HG03097 (cell line): ENCODE results near the gene INPP5F.

Experiments
- ATAC-seq: cut with Tn5 transposase; IDR thresholded peaks from one replicate; pipeline ENCODE4 v1.9.1; 2021; ENCODE audit not compliant: unreplicated experiment, low FRiP score

INPP5F gene

DNA sequence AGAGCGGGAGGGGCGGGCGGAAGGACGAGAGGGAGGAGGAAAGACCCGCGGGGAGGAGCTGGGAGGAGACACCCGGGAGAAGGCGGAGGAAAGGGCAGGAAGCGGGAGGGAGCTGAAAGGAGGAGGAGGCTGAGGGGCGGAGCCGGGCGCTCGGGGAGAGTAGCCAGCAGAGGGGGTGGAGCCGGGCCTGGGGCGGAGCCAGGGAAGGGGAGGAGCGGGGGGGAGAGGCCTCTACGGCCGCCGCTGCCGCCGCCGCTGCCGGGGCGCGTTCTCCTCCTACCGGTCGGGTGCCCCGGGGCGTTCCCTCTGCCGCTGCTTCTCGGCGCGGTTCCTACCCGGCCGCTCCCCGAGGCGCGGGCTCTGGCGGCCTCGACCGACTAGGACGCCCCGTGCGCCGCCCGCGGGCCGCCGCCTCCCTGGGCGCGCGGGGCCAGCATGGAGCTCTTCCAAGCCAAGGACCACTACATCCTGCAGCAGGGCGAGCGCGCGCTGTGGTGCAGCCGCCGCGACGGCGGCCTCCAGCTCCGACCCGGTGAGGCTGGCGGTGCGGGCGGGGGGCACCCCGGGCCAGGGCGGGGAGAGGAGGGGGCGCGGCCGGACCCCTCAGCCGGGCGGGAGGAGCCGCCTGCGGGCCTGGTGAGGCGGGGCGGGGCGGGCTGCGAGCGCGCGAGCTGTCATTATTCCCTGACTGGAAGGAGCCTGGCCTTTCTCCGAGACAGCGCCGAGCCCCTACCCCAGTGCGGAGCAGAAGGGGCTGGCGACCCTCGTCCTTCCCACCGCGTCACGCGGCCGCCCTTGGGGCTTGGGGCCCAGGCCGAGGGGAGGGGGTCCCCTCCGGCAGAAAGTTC is at the start of gene INPP5F:
Gene INPP5F (plus strand): TSS at position 223 of the 848 bp plus-strand sequence. CDS start 213 bp downstream, at position 436.
- ATAC-seq, result peak; percentile 95

DNA sequence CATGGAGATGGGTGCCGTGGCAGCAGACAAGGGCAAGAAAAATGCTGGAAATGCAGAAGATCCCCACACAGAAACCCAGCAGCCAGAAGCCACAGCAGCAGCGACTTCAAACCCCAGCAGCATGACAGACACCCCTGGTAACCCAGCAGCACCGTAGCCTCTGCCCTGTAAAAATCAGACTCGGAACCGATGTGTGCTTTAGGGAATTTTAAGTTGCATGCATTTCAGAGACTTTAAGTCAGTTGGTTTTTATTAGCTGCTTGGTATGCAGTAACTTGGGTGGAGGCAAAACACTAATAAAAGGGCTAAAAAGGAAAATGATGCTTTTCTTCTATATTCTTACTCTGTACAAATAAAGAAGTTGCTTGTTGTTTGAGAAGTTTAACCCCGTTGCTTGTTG is 48.7 kb upstream of the INPP5F start:
- ATAC-seq, result no peak

- ATAC-seq, result no peak
Measured at GRCh38 chr10:119677904-119678755, 47.7 kb upstream of the INPP5F start.

DNA sequence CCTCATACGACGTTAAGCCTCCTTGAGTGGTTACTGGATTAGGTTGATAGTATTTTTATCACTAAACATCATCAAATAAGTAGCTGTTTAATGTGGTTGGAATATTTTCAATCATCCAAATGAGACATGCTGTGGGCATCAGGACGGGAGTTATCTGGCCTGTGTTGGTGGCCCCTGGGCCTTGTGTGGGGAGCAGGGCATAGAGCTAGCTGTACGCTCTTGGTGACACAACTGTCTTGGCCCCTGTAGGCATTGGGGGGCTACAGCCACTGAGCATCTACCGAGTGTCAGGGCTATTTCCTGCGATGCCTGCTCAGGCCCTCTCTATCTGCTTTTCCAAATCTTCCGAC is 46.4 kb upstream of the INPP5F start:
- no peak for ATAC-seq

GRCh38 chr10:119680050-119680449 is 45.8 kb upstream of the INPP5F start:
- no peak for ATAC-seq

DNA sequence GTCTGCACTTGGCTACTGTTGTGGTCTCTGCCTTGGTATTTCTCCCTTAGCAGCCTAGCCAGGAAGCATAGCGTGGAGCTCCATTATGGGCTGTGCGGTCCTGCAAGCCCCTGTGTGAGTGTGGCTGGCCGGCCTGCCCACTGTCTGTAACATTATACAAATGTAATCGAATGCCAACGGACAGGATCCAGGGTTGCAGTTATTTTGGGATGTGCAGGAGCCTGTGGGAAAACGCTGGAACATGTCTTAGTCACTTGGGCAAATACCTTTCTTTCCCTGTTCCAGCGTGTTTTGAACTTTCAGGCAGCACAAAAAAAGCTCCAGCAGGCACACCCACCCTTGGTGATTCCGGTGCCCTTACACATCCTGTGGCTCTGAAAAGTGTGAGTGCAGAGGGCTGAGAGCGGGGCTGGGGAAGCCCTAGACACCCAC is 45.2 kb upstream of the INPP5F start:
- no peak for ATAC-seq

- peak; percentile 68 for ATAC-seq
Measured at GRCh38 chr10:119686465-119687191, 39.2 kb upstream of the INPP5F start.

GRCh38 chr10:119687192-119688032 is 38.4 kb upstream of the INPP5F start:
- no peak for ATAC-seq

DNA sequence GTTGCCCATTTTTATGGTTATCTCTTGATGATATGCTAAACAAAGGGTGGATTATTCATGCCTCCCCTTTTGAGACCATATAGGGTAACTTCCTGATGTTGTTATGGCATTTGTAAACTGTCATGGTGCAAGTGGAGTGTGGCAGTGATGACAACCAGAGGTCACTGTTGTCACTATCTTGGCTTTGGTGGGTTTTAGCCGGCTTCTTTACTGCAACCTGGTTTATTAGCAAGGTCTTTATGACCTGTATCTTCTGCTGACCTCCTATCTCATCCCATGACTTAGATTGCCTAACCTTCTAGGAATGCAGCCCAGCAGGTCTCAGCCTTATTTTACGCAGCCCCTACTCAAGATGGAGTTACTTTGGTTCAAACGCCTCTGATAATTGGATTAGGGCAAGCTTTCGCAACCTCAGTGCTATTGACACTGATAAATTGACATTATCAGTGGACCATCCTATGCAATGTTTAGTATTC is 37.8 kb upstream of the INPP5F start:
- ATAC-seq, result no peak

GRCh38 chr10:119689016-119689580 is 36.8 kb upstream of the INPP5F start:
- no peak for ATAC-seq

GRCh38 chr10:119691726-119692125 is 34.1 kb upstream of the INPP5F start:
- no peak for ATAC-seq

DNA sequence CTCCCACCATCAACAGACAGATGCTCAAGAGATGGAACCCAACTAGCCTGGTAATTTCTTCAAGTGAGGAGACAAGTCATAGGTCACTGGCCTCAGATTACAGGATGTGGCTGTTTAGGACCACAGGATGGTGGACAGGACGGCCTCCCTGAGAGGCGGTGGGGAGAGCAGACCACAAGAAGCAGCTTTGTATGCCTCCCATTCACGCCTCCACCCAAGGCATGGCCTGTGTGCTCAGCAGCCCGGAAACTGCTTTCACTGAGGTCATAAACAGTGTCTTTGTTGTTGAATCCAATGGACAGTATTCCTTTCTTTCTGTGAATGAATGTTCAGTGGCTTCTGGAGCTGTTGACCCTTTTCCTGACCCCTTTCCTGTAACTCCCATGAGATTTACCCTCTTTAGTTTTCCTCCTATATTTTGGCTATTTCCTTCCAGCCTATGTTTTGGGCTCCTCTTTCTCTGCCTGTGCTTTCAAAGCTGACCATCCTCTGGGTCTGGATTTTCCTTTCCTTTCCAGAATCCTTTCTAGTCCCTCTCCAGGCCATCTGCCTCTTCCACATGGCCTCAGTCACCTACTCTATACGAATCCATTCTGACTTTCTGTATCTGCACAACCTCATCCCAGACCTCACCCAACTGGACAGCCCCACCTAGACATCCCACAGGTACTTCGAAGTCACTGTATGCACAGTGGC is 32.4 kb upstream of the INPP5F start:
- no peak for ATAC-seq

GRCh38 chr10:119694608-119695007 is 31.2 kb upstream of the INPP5F start:
- no peak for ATAC-seq

GRCh38 chr10:119700321-119700954 is 25.4 kb upstream of the INPP5F start:
- peak; percentile 39 for ATAC-seq

DNA sequence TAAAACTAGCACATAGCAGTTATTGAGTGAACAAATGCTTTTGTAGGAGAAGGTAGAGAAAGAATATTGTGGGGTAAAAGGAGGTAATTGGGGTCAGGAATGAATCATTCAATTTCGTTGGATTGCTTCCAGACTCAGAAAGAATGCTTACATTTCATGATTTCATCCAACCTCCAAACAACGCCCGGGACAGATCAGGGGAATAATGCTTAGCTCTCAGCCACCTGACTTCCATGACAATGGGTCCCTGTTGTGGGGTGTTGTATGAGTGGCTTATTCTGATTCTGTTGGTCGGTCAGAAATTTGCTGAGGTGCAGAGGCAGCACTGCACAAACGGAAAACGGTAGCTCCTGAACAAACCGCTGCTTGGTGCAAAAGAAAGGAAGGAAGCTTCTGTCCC is 24.0 kb upstream of the INPP5F start:
- ATAC-seq, result no peak

- no peak for ATAC-seq
Measured at GRCh38 chr10:119702583-119702982, 23.3 kb upstream of the INPP5F start.

GRCh38 chr10:119703903-119704508 is 21.8 kb upstream of the INPP5F start:
- ATAC-seq, result no peak

DNA sequence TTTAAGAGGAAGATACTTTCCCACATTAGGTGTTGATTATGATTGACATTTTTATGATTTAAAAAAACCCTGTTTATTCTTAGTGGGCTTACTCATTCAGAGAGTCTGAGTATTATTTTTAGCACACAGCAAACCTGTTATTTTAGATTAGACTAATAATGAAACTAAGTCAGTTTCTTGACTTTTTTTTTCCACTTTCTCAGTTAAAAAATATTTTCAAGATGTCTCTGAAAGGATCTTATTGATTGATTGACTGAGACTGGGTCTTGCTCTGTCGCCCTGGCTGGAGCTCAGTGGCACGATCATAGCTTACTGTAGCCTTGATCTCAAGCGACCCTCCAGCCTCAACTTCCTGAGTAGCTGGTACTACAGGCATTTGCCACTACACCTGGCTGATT is 20.4 kb upstream of the INPP5F start:
- ATAC-seq, result peak; percentile 55
